Duodenal mucosa (tissue), 2 donors: ENCODE results near the gene HSPH1.

Source experiments
- H3K27ac ChIP-seq: one replicate; pipeline ENCODE4 v1.7.0; 2013; ENCODE audit warnings: low read depth, low read length
- H3K27me3 ChIP-seq, 2 donors: one replicate each; pipeline ENCODE4 v1.7.0; 2013; ENCODE audit warnings: low read length in 2 of 2, control low read depth in 1 of 2; ENCODE audit not compliant: insufficient read depth in 2 of 2, control insufficient read depth in 1 of 2
- H3K36me3 ChIP-seq, 2 donors: one replicate each; pipeline ENCODE4 v1.7.0; 2013; ENCODE audit warnings: low read length in 2 of 2, control low read depth in 1 of 2; ENCODE audit not compliant: insufficient read depth in 2 of 2, control insufficient read depth in 1 of 2
- H3K4me1 ChIP-seq, 2 donors: one replicate each; pipeline ENCODE4 v1.7.0; 2013; ENCODE audit warnings: low read length in 2 of 2, control low read depth in 1 of 2; ENCODE audit not compliant: insufficient read depth in 2 of 2, control insufficient read depth in 1 of 2
- H3K4me3 ChIP-seq, 2 donors: one replicate each; pipeline ENCODE4 v1.7.0; 2013; ENCODE audit warnings: low read length in 2 of 2, low read depth in 1 of 2
- H3K9ac ChIP-seq, 2 donors: one replicate each; pipeline ENCODE4 v1.7.0; 2013; ENCODE audit warnings: low read length in 2 of 2, low read depth in 1 of 2
- H3K9me3 ChIP-seq, 2 donors: one replicate each; pipeline ENCODE4 v1.7.0; 2013; ENCODE audit warnings: low read length in 2 of 2, control low read depth in 1 of 2; ENCODE audit not compliant: control insufficient read depth in 1 of 2

Gene HSPH1

GRCh38 chr13:31133621-31134020 is 28.1 kb downstream of the HSPH1 start:
- no peak overlapping the region for H3K4me3 ChIP-seq
- no peak overlapping the region for H3K27ac ChIP-seq
- H3K9me3 ChIP-seq: no peaks in the 10 kb centered on the region
- no peak overlapping the region for H3K9ac ChIP-seq
- peaks cover 12 to 36% of the 10 kb centered on the region in 2 donors for H3K36me3 ChIP-seq
- H3K27me3 ChIP-seq: no peaks in the 10 kb centered on the region
- H3K4me1 ChIP-seq: no peaks in the 10 kb centered on the region

GRCh38 chr13:31131470-31131961 is 30.2 kb downstream of the HSPH1 start:
- H3K36me3 ChIP-seq: peaks cover 0 to 15% of the 10 kb centered on the region in 2 donors

GRCh38 chr13:31129419-31129818 is 32.3 kb downstream of the HSPH1 start:
- H3K27me3 ChIP-seq: peaks cover 0 to 3% of the 10 kb centered on the region in 2 donors
- H3K9me3 ChIP-seq: no peaks in the 10 kb centered on the region
- no peak overlapping the region for H3K9ac ChIP-seq
- no peak overlapping the region for H3K27ac ChIP-seq
- no peaks in the 10 kb centered on the region for H3K4me1 ChIP-seq
- H3K36me3 ChIP-seq: no peaks in the 10 kb centered on the region
- no peak overlapping the region for H3K4me3 ChIP-seq

More at GRCh38 chr13:31131470-31131961, 30.2 kb downstream of the HSPH1 start:
- Histone ChIP-seq H3K4me1 (no peaks in the 10 kb centered on the region), H3K27me3 (peaks cover 0 to 1% of the 10 kb centered on the region in 2 donors), H3K27ac (no peak overlapping the region), H3K4me3 (no peak overlapping the region), H3K9me3 (no peaks in the 10 kb centered on the region), H3K9ac (no peak overlapping the region)

GRCh38 chr13:31124204-31124603 is 37.5 kb downstream of the HSPH1 start:
- H3K27ac ChIP-seq: no peak overlapping the region
- H3K4me1 ChIP-seq: no peaks in the 10 kb centered on the region
- H3K27me3 ChIP-seq: peaks cover 0 to 3% of the 10 kb centered on the region in 2 donors
- H3K4me3 ChIP-seq: no peak overlapping the region
- no peaks in the 10 kb centered on the region for H3K36me3 ChIP-seq
- H3K9me3 ChIP-seq: no peaks in the 10 kb centered on the region
- H3K9ac ChIP-seq: no peak overlapping the region

GRCh38 chr13:31122544-31123260 is 39.0 kb downstream of the HSPH1 start:
- Histone ChIP-seq H3K4me3 (no peak overlapping the region), H3K9me3 (no peaks in the 10 kb centered on the region), H3K27me3 (peaks cover 0 to 7% of the 10 kb centered on the region in 2 donors), H3K27ac (no peak overlapping the region), H3K4me1 (no peaks in the 10 kb centered on the region), H3K36me3 (no peaks in the 10 kb centered on the region), H3K9ac (no peak overlapping the region)

GRCh38 chr13:31122143-31122542 is 39.6 kb downstream of the HSPH1 start:
- no peaks in the 10 kb centered on the region for H3K4me1 ChIP-seq
- no peaks in the 10 kb centered on the region for H3K36me3 ChIP-seq
- H3K27ac ChIP-seq: no peak overlapping the region
- H3K9me3 ChIP-seq: no peaks in the 10 kb centered on the region
- H3K9ac ChIP-seq: no peak overlapping the region
- H3K4me3 ChIP-seq: no peak overlapping the region
- peaks cover 0 to 7% of the 10 kb centered on the region in 2 donors for H3K27me3 ChIP-seq

GRCh38 chr13:31121379-31122140 is 40.1 kb downstream of the HSPH1 start:
- H3K27ac ChIP-seq: no peak overlapping the region

GRCh38 chr13:31119966-31120700 is 41.6 kb downstream of the HSPH1 start:
- Histone ChIP-seq H3K36me3 (no peaks in the 10 kb centered on the region), H3K4me3 (no peak overlapping the region), H3K4me1 (no peaks in the 10 kb centered on the region), H3K9ac (no peak overlapping the region), H3K27me3 (peaks cover 0 to 6% of the 10 kb centered on the region in 2 donors), H3K9me3 (no peaks in the 10 kb centered on the region), H3K27ac (no peak overlapping the region)

More at GRCh38 chr13:31121379-31122140, 40.1 kb downstream of the HSPH1 start:
- peaks cover 0 to 6% of the 10 kb centered on the region in 2 donors for H3K27me3 ChIP-seq
- no peak overlapping the region for H3K4me3 ChIP-seq
- H3K9me3 ChIP-seq: no peaks in the 10 kb centered on the region
- H3K36me3 ChIP-seq: no peaks in the 10 kb centered on the region
- H3K9ac ChIP-seq: no peak overlapping the region
- H3K4me1 ChIP-seq: no peaks in the 10 kb centered on the region

- Histone ChIP-seq H3K4me3 (no peak overlapping the region), H3K9me3 (no peaks in the 10 kb centered on the region), H3K27ac (no peak overlapping the region), H3K4me1 (no peaks in the 10 kb centered on the region), H3K36me3 (no peaks in the 10 kb centered on the region), H3K9ac (no peak overlapping the region), H3K27me3 (peaks cover 0 to 9% of the 10 kb centered on the region in 2 donors)
These were observed 42.2 kb downstream of the HSPH1 start for GRCh38 chr13:31119526-31119925.

GRCh38 chr13:31116224-31116623 is 45.5 kb downstream of the HSPH1 start:
- no peak overlapping the region for H3K4me3 ChIP-seq
- H3K27me3 ChIP-seq: peaks cover 0 to 9% of the 10 kb centered on the region in 2 donors
- H3K9ac ChIP-seq: no peak overlapping the region
- H3K4me1 ChIP-seq: no peaks in the 10 kb centered on the region
- no peak overlapping the region for H3K27ac ChIP-seq
- H3K9me3 ChIP-seq: no peaks in the 10 kb centered on the region
- H3K36me3 ChIP-seq: no peaks in the 10 kb centered on the region
